ENCODE data around the gene ERVV-1. TPM values are rescaled to one million over a fixed set of nuclear protein-coding genes. Genes with fewer than 3 reads are reported as not detected.

Gene ERVV-1
- total and polyA plus RNA-seq, 8 donors: not detected

DNA sequence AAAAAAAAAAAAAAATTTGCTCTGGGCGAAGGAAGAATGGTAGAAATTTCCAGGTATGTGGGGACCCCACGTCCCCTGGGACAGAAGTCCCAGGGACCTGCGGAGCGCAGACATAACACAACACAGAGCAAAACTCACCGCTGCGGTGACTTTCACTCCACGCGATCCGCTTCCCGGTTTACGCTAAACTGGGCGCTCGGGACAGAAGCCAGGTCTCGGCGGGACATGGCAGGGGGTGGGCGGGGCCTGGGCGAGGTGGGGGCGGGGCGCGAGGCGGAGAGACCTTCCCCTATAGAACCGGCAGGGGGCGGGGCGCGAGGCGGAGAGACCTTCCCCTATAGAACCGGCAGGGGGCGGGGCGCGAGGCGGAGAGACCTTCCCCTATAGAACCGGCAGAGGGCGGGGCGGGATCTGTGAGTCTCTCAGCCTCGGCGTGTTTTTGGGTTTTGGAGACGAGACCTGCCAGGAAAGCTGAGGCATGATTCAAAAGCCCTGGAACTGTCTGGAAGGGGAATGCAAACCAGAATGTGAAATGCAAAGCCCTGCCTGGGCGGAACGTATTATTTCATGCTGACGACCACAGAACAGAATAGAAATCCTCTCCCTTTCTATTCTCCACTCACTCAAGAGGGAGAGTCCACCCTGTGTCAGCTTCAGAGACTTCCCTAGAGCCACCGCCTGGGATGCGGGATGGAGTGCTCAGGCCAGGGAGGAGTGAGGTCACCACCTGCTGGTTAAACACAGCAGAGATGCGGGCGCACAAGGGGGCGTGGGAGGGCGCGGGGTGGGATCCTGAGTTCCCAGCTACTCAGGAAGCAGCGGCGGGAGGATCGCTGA, 20.2 kb upstream of the ERVV-1 start:
- TF ChIP-seq, protein P1, sequence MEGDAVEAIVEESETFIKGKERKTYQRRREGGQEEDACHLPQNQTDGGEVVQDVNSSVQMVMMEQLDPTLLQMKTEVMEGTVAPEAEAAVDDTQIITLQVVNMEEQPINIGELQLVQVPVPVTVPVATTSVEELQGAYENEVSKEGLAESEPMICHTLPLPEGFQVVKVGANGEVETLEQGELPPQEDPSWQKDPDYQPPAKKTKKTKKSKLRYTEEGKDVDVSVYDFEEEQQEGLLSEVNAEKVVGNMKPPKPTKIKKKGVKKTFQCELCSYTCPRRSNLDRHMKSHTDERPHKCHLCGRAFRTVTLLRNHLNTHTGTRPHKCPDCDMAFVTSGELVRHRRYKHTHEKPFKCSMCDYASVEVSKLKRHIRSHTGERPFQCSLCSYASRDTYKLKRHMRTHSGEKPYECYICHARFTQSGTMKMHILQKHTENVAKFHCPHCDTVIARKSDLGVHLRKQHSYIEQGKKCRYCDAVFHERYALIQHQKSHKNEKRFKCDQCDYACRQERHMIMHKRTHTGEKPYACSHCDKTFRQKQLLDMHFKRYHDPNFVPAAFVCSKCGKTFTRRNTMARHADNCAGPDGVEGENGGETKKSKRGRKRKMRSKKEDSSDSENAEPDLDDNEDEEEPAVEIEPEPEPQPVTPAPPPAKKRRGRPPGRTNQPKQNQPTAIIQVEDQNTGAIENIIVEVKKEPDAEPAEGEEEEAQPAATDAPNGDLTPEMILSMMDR (IDR thresholded peaks at IDR 0.05): peak; percentile 46 to 64 (median 50)
- 1 to 2% methylated on average over 46 to 50 of the region's 50 CpGs for WGBS, 2 donors
- peak overlapping the region; percentile 18 to 51 (median 33) for H3K4me3 ChIP-seq
- H3K4me1 ChIP-seq: no peaks in the 10 kb centered on the region
- no peaks in the 10 kb centered on the region for H3K9me3 ChIP-seq
- no peaks in the 10 kb centered on the region for H3K27me3 ChIP-seq
- intact Hi-C loops (cut with DNase I): no loop called here
- H3K36me3 ChIP-seq: no peaks in the 10 kb centered on the region
- FAIRE-seq: no peak
- H3K27ac ChIP-seq: peak overlapping the region in 2 of 4 donors; percentile 48 to 66
- DNase-seq: peak; percentile 61 to 86 (median 80)
- ATAC-seq: peak; percentile 91 to 98 (median 96)

DNA sequence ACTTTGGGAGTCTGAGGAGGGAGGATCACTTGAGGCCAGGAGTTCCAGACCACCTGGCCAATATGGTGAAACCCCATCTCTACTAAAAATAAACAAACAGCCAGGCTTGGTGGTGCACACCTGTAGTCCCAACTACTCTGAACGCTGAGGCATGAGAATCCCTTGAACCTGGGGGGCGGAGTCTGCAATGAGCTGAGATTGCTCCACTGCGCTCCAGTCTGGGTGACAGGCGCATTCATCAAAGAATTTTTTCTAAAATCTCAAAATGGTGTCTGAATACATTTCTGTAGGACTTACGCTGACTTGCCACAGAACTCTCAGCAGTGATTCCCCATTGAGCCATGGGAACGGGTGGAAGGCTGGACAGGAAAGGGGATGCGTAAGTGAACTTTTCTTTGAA, 18.0 kb upstream of the ERVV-1 start:
- intact Hi-C loops (cut with DNase I): no loop called here
- no peak for DNase-seq
- no peaks in the 10 kb centered on the region for H3K9me3 ChIP-seq
- TF ChIP-seq, protein P1 (IDR thresholded peaks at IDR 0.05): no peak
- FAIRE-seq: no peak
- H3K27ac ChIP-seq: no peak overlapping the region
- H3K27me3 ChIP-seq: no peaks in the 10 kb centered on the region
- no peaks in the 10 kb centered on the region for H3K4me1 ChIP-seq
- WGBS, 2 donors: 89% methylated on average over 7 of the region's 7 CpGs
- H3K4me3 ChIP-seq: no peak overlapping the region
- no peaks in the 10 kb centered on the region for H3K36me3 ChIP-seq
- ATAC-seq: no peak

DNA sequence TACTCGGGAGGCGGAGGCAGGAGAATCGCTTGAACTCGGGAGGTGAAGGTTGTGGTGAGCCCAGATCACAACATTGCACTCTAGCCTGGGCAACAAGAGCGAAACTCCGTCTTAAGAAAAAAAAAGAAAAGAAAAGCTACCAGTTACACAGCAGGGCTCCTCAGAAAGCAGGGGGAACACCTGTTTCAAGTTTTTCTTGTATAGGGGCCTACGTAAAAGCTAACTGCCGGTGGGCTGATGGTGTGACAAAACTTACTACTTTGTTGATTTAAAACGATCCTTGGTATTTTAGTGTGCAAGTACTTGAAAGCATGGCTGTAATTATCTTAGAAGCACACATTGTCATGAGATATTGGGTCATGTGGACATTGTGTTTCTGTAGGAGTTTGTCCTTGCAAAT, 15.7 kb upstream of the ERVV-1 start:
- Histone ChIP-seq H3K4me3 (no peak overlapping the region), H3K27me3 (no peaks in the 10 kb centered on the region), H3K9me3 (no peaks in the 10 kb centered on the region), H3K27ac (no peak overlapping the region), H3K4me1 (no peaks in the 10 kb centered on the region), H3K36me3 (no peaks in the 10 kb centered on the region)
- no peak for FAIRE-seq
- no peak for DNase-seq
- no peak for ATAC-seq
- 75 to 76% methylated on average over 9 of the region's 9 CpGs for WGBS, 2 donors
- TF ChIP-seq, protein P1 (IDR thresholded peaks at IDR 0.05): no peak
- intact Hi-C loops (cut with DNase I): no loop called here

DNA sequence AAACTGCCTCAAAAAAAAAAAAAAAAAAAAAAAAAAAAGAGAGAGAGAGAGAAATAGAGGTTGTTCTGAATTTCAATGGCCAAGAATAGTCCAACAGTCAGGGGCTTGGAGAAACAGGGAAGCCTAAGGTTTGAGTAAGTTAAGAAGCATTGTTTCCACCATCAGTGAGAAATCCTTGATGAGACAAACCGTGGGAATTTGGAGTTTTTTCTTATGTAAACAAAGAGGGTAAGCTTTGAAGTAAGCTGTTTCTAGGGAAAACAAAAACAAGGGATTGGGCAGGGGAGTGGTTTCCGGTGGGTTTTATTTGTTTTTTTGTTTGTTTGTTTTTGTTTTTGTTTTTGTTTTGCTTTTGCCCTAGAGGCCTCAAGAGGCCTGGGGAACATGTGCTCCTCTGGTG, 11.2 kb upstream of the ERVV-1 start:
- 18 to 30% methylated on average over 2 of the region's 2 CpGs for WGBS, 2 donors
- Histone ChIP-seq H3K4me1 (no peaks in the 10 kb centered on the region), H3K27ac (no peak overlapping the region), H3K36me3 (no peaks in the 10 kb centered on the region), H3K4me3 (no peak overlapping the region), H3K9me3 (no peaks in the 10 kb centered on the region), H3K27me3 (no peaks in the 10 kb centered on the region)
- FAIRE-seq (no peak), DNase-seq (no peak), ATAC-seq (no peak)
- intact Hi-C loops (cut with DNase I): no loop called here
- TF ChIP-seq, protein P1 (IDR thresholded peaks at IDR 0.05): no peak

DNA sequence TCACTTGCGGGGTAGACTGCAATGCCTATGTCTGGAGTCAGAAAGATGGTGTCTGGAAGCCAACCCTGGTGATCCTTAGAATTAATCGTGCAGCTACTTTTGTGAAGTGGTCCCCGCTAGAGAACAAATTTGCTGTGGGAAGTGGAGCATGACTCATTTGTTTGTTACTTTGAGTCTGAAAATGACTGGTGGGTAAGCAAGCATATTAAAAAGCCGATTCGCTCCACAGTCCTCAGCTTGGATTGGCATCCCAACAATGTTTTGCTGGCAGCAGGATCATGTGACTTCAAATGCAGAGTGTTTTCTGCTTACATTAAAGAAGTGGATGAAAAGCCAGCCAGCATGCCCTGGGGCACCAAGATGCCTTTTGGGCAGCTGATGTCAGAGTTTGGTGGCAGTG, 9.5 kb upstream of the ERVV-1 start:
- H3K4me3 ChIP-seq: no peak overlapping the region
- no peaks in the 10 kb centered on the region for H3K9me3 ChIP-seq
- no peak for DNase-seq
- ATAC-seq: no peak
- H3K4me1 ChIP-seq: no peaks in the 10 kb centered on the region
- WGBS, 2 donors: 80 to 85% methylated on average over 5 of the region's 5 CpGs
- H3K27ac ChIP-seq: no peak overlapping the region
- no peaks in the 10 kb centered on the region for H3K36me3 ChIP-seq
- TF ChIP-seq, protein P1 (IDR thresholded peaks at IDR 0.05): no peak
- no peaks in the 10 kb centered on the region for H3K27me3 ChIP-seq
- no peak for FAIRE-seq
- intact Hi-C loops (cut with DNase I): no loop called here

Measured in pancreas (tissue), 10 donors.